Kidney capillary endothelial cell (primary cell): ENCODE results near the gene CLSTN2.

Experiments
- DNase-seq: peaks from one replicate; pipeline ENCODE4 v3.0.0-alpha.2; 2018; ENCODE audit warnings: low spot score

CLSTN2 gene

DNA sequence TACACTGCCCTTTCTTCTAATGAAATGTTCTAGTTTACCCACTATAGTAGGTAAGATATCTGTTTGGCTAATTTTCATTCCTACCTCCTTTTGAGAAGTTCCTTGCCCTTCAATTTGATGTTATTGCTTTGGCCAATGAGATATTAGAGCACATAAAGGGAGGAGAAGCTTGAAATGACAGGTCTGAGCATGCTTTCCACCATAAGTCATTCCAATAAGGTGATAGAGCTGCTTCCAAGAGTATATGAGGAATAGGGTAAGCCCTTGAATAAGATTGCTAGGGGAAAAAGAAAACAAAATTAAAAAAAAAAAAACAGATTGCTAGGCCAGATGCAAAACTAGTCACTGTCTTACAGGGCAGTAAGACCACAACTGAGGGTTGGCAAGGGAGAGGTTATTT is 664.0 kb downstream of the CLSTN2 start:
- DNase-seq = no peak

DNA sequence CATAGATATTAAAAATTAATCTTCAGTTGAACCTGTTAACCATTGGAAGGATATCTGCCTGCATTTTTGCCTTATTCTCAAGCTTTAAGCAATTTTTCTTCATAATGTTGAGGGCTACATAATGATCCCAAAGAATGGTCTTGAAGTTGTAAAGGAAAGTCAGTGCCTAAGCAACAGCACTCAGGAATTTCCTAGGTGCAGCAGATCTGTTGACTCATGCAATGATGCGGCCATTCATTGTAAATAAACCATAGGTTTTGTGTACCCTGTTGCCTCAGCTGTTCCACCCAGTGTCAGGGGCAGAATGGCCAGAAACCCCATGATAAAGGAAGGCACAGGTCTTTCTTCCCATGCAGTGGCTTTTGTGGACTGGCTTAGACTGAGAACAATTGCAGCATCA is 664.5 kb downstream of the CLSTN2 start:
- no peak for DNase-seq

DNA sequence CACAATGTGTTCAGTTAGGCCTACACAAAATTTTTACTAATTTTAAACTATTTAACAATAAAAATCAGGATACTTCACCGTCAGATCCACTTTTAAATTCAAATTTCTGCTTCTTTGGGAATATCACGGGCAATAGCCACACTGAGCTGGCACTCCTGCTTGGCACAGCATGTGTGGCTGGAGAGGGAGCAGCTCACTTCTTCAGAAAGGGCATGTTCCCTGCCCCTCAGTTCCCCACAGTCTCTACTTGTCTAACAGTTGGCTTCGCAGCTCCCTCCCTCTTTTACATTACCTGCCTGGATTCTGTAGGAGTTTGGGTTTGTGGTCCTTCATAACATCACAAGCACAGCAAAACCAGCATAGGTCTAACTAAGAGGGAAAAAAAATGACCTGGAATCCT is 666.9 kb downstream of the CLSTN2 start:
- no peak for DNase-seq

DNA sequence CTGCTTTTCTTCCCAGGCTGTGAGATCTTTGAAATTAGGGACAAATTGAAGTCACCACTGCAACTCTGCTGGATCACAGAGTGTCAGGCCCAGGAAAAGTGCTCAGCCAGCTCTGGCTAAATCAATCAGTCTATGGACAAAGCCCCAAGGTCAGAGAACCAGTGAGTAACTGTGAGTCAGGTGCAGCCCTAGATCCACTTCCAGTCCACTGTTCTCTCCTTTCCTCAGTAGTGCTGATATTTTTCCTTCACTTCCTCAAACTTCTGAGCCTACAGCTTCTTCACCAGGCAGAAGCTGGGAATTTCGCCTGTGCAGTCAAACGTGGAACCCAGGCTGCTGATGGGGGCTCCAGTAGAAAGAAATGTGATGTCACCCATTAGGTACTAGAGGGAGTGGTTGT is 667.8 kb downstream of the CLSTN2 start:
- no peak for DNase-seq

DNA sequence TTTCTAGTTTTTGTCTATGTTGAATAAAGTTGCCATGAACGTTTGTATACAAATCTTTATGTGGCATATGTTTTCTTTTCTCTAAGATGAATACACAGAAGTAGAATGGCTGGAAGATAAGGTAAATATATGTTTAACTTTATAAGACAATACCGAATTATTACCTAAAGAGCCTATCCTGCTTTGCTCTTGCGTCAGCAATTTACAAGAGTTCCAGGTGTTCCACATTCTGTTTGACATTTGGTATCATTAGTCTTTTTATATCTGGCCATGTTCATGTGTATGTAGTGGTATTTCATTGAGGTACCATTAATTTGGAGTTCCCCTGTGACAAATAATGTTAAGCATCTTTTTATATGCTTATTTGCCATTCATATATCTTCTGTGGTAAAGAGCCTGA is 668.8 kb downstream of the CLSTN2 start:
- no peak for DNase-seq

DNA sequence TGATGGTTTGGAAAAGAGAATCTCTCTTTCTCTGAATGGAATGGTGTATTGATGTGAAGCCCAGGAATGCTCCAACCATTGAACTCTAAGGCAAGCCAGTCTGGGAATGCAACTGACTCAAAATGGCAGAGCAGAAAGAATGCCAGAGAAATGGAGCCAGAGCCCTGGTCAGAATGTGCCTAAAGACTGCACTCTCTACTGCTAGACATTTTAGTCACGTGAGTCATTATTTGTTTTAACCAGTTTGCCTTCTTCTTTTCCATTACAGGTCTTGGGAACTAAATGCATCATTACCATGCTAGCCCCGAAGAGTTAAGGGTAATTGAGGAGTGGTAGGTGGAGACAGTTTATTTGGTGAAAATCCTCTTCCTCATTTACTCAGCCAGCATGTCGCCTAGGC is 675.6 kb downstream of the CLSTN2 start:
- DNase-seq = no peak

DNA sequence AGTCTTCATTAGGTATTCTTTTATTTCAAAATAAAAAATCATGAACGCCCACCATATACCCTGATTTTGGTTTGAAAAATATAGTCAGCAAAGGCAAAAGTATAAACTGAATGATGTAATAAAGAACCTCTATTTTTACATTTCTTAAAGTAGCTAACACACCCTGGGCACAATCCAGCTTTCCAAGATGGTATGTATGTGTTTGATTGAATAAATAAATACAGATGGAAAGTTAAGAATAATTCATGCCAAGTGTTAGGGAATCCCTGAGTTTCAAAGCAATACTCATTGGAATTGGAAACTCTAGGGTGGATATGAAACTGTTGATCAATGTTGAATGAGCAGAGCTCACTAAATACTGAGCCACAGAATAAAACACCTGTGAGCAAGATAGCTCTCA is 679.0 kb downstream of the CLSTN2 start:
- no peak for DNase-seq

DNA sequence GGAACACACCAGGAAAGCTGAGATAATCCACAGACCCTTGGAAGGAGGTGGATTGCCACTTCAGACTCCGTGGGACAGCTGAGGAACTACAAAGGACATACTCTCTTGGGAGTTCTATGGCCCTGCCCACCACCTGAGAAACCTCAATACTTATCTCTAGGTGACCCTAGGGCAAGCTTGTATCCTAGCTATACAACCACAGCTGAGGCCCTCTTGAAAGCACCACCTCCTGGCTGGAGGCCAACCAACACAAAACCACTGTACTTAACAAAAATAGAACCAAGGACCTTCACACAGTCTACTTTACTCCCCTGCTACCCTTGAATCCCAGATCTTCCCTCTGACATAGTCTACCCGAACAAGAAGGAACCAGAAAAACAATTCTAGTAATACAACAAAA is 682.1 kb downstream of the CLSTN2 start:
- no peak for DNase-seq

DNA sequence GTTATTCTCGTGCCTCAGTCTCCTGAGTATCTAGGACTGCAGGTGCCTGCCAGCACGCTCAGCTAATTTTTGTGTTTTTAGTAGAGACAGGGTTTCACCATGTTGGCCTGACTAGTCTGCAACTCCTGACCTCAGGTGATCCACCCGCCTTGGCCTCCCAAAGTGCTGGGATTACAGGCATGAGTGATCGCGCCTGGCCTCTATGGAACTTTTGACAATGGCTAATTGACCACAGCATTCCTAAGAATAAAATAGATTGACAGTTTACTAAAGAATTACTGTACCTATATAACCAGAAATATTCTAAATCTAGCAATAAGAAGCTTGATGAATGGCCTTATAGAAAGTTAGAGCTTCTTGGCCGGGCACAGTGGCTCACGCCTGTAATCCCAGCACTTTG is 691.9 kb downstream of the CLSTN2 start:
- DNase-seq = no peak
